Activated CD8-positive, alpha-beta T cell treated with anti-CD3 and anti-CD28 coated beads for 36 hours (primary cell): ENCODE data around the gene COL4A1. TPM values are rescaled to one million over a fixed set of nuclear protein-coding genes. Genes with fewer than 3 reads are reported as not detected.

Source experiments
- ATAC-seq: fragments of 200-7000 bp; cut with Tn5 transposase; one replicate; pipeline ENCODE4 v1.10.0; 2021; ENCODE audit warnings: mild to moderate bottlenecking, moderate library complexity
- CTCF ChIA-PET: fragments of 350-600 bp; sonication (Branson Sonifier 250); formaldehyde crosslinking; loops from one replicate; lab custom pipeline; 2021; ENCODE audit warnings: antibody characterized with exemption; lab: Charles Lee
- POLR2A ChIA-PET: fragments of 350-600 bp; sonication (Branson Sonifier 250); formaldehyde crosslinking; loops from one replicate; lab custom pipeline; 2021; ENCODE audit warnings: antibody characterized with exemption; lab: Charles Lee
- DNase-seq: peaks from one replicate; pipeline ENCODE4 v3.0.0-alpha.2; 2020
- H3K27ac Mint-ChIP-seq: one replicate; pipeline ENCODE4 v1.8.0; 2021; ENCODE audit warnings: mild to moderate bottlenecking, mixed read lengths
- H3K27me3 Mint-ChIP-seq: one replicate; pipeline ENCODE4 v1.8.0; 2021; ENCODE audit warnings: mixed read lengths
- H3K36me3 Mint-ChIP-seq: one replicate; pipeline ENCODE4 v1.8.0; 2021; ENCODE audit warnings: low read depth, mixed read lengths
- H3K4me1 Mint-ChIP-seq: one replicate; pipeline ENCODE4 v1.8.0; 2021; ENCODE audit warnings: low read depth, mixed read lengths
- H3K4me3 Mint-ChIP-seq: one replicate; pipeline ENCODE4 v1.8.0; 2021; ENCODE audit warnings: mild to moderate bottlenecking, moderate library complexity, mixed read lengths
- H3K9me3 Mint-ChIP-seq: one replicate; pipeline ENCODE4 v1.8.0; 2021; ENCODE audit warnings: mixed read lengths
- intact Hi-C: fragments of 100-400 bp; cut with micrococcal nuclease; formaldehyde crosslinking; loops from one replicate; pipeline ENCODE4 v1.10.0; 2022
- total RNA-seq, 2 experiments: library from RNA; stranded (reverse); gene quantifications; one replicate each; pipeline ENCODE4 v1.2.3, GENCODE V29; 2021
- TF ChIP-seq, protein P1 (sequence below): fragments of 200-600 bp; IDR thresholded peaks from one replicate; pipeline ENCODE4 v1.8.0; 2022; ENCODE audit warnings: antibody characterized with exemption, mild to moderate bottlenecking

COL4A1 gene
- total RNA-seq, 2 experiments from 2014 or later = not detected

DNA sequence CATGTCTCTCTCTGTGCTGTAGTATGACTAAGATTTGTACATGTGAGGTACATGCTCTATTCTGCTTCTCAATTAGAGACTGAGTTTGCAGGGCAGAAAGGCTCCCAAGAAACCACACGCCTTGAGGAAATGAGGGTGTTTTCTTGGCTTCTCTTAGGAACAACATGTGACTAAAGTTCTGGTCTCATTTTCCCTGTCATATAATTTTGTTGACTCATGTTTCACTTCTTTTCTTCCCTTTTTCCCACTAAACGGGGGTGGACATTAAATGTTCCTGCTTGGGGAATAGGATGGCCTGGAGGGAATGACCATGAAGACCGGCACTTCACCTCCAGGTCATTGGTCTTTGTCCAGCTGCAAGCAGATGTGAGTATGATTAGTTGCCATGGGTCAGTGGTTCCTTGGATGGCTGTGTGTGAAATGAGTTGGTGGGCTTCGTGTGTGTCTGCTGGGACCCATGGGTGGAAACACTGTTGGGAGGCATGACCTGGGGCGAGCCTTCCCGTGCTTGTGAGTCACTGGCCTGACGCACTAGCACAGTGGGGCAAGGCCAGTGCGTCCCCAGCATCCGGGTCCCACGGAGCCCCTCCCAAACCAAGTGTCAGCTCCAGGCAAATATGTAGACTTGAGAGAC lies 56.6 kb downstream of the COL4A1 start:
- peaks cover 3% of the 10 kb centered on the region for H3K9me3 Mint-ChIP-seq
- DNase-seq = no peak
- no peak overlapping the region for H3K27ac Mint-ChIP-seq
- peaks cover 8% of the 10 kb centered on the region for H3K27me3 Mint-ChIP-seq
- intact Hi-C loops = no loop called here
- ChIA-PET POLR2A (no interaction called here), CTCF (no interaction called here)
- H3K36me3 Mint-ChIP-seq = no peaks in the 10 kb centered on the region
- TF ChIP-seq, protein P1, sequence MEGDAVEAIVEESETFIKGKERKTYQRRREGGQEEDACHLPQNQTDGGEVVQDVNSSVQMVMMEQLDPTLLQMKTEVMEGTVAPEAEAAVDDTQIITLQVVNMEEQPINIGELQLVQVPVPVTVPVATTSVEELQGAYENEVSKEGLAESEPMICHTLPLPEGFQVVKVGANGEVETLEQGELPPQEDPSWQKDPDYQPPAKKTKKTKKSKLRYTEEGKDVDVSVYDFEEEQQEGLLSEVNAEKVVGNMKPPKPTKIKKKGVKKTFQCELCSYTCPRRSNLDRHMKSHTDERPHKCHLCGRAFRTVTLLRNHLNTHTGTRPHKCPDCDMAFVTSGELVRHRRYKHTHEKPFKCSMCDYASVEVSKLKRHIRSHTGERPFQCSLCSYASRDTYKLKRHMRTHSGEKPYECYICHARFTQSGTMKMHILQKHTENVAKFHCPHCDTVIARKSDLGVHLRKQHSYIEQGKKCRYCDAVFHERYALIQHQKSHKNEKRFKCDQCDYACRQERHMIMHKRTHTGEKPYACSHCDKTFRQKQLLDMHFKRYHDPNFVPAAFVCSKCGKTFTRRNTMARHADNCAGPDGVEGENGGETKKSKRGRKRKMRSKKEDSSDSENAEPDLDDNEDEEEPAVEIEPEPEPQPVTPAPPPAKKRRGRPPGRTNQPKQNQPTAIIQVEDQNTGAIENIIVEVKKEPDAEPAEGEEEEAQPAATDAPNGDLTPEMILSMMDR = no peak
- no peak overlapping the region for H3K4me3 Mint-ChIP-seq
- no peaks in the 10 kb centered on the region for H3K4me1 Mint-ChIP-seq
- no peak for ATAC-seq

DNA sequence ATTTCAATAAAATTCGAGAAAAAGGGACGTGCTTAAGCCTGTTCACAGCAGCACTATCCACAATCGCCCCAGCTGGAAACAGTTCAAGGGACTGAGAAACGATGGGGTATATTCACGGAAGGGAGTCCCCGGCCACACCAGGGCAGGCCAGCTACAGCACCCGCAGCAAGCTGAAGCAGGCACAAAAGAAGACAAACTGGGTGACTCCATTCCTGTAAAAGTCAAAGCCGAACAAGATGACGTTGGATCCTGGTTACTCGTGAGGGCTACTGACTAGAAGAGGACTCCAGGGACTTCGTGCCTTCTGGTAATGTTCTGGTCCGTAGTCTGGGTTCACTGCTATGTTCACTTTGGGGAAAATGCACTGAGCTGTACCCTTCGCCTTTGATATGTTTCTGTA lies 57.6 kb downstream of the COL4A1 start:
- no peaks in the 10 kb centered on the region for H3K36me3 Mint-ChIP-seq
- H3K27me3 Mint-ChIP-seq = peaks cover 8% of the 10 kb centered on the region
- DNase-seq (no peak), ATAC-seq (no peak)
- no peaks in the 10 kb centered on the region for H3K9me3 Mint-ChIP-seq
- ChIA-PET CTCF (interaction anchor here (1.5 kb wide), 1 partner anchor 206 kb away, joined by 5 read pairs; no protein-coding TSS in a partner anchor), POLR2A (interaction anchor here (0.6 kb wide), 1 partner anchor 17 kb away, joined by 3 read pairs; no protein-coding TSS in a partner anchor)
- H3K4me3 Mint-ChIP-seq = no peak overlapping the region
- H3K27ac Mint-ChIP-seq = no peak overlapping the region
- H3K4me1 Mint-ChIP-seq = no peaks in the 10 kb centered on the region
- TF ChIP-seq, protein P1 = no peak
- intact Hi-C loops = no loop called here

DNA sequence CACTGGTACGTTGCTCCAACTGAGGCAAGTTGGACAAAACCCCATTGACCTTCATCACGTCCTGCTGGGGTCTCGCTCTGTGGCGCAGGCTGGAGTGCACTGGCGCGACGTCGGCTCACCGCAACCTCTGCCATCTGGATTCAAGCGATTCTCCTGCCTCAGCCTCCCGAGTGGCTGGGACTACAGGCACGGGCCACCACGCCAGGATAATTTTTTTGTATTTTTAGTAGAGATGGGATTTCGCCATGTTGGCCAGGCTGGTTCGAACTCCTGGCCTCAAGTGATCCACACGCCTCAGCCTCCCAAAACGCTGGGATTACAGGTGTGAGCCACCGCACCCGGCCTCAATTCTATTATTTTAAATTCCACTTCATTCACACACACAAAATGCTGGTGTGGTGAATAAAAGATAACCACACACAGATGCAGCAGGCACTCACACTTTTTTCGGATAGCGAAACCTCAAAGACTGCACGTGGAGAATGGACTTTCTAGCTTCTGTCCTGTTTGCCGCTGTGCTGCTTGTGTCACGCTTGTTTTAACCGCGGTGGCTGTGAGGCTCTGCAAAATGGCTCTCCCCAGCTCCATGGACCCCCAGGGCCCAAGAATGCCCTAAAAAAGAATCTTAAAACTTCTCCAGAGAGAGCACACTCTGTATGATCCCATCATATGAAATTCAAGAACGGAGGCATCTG lies 58.4 kb downstream of the COL4A1 start:
- peaks cover 8% of the 10 kb centered on the region for H3K27me3 Mint-ChIP-seq
- no peaks in the 10 kb centered on the region for H3K36me3 Mint-ChIP-seq
- H3K4me1 Mint-ChIP-seq = no peaks in the 10 kb centered on the region
- POLR2A ChIA-PET = no interaction called here
- ATAC-seq = no peak
- TF ChIP-seq, protein P1 = no peak
- H3K9me3 Mint-ChIP-seq = no peaks in the 10 kb centered on the region
- no peak overlapping the region for H3K4me3 Mint-ChIP-seq
- intact Hi-C loops = no loop called here
- no peak overlapping the region for H3K27ac Mint-ChIP-seq
- DNase-seq = no peak
- CTCF ChIA-PET = interaction anchor here (1.5 kb wide), 1 partner anchor 207 kb away, joined by 5 read pairs; no protein-coding TSS in a partner anchor

- DNase-seq = no peak
- Mint-ChIP-seq H3K9me3 (no peaks in the 10 kb centered on the region), H3K4me1 (no peaks in the 10 kb centered on the region), H3K4me3 (no peak overlapping the region), H3K27ac (no peak overlapping the region), H3K27me3 (peaks cover 12% of the 10 kb centered on the region), H3K36me3 (no peaks in the 10 kb centered on the region)
- TF ChIP-seq, protein P1 = no peak
- POLR2A ChIA-PET = no interaction called here
- CTCF ChIA-PET = no interaction called here
- intact Hi-C loops = no loop called here
- ATAC-seq = no peak
These were observed 60.4 kb downstream of the COL4A1 start for GRCh38 chr13:110246530-110246929.

GRCh38 chr13:110245416-110245899 lies 61.5 kb downstream of the COL4A1 start:
- CTCF ChIA-PET = interaction anchor here (0.8 kb wide), 1 partner anchor 167 kb away, joined by 3 read pairs; no protein-coding TSS in a partner anchor
- no peak for DNase-seq
- ATAC-seq = no peak
- no peak overlapping the region for H3K27ac Mint-ChIP-seq
- peaks cover 9% of the 10 kb centered on the region for H3K27me3 Mint-ChIP-seq
- no peak overlapping the region for H3K4me3 Mint-ChIP-seq
- H3K9me3 Mint-ChIP-seq = no peaks in the 10 kb centered on the region
- H3K36me3 Mint-ChIP-seq = no peaks in the 10 kb centered on the region
- no peaks in the 10 kb centered on the region for H3K4me1 Mint-ChIP-seq
- POLR2A ChIA-PET = no interaction called here
- intact Hi-C loops = no loop called here
- TF ChIP-seq, protein P1 = no peak
